Measurements from ENCODE around the gene AGTRAP. TPM values are rescaled to one million over a fixed set of nuclear protein-coding genes. Genes with fewer than 3 reads are reported as not detected.

Gene AGTRAP
- total and polyA plus RNA-seq, 2 of the 4 experiments (the other 2 are of a cell fraction), result 21.5 to 57.7 TPM

DNA sequence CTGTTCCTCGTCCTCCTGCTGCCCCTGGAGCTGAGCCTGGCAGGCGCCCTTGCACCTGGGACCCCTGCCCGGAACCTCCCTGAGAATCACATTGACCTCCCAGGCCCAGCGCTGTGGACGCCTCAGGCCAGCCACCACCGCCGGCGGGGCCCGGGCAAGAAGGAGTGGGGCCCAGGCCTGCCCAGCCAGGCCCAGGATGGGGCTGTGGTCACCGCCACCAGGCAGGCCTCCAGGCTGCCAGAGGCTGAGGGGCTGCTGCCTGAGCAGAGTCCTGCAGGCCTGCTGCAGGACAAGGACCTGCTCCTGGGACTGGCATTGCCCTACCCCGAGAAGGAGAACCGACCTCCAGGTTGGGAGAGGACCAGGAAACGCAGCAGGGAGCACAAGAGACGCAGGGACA is 29.6 kb upstream of the AGTRAP start:
- H3K56ac ChIP-seq (ENCODE audit: extremely low read depth, insufficient read depth, low read length), result no peak overlapping the region
- peaks cover 43% of the 10 kb centered on the region for H3K27me3 ChIP-seq (ENCODE audit: control insufficient read depth, insufficient read depth, low read length)
- no peak overlapping the region for H3K4me2 ChIP-seq (ENCODE audit: low read depth, low read length)
- H2AK5ac ChIP-seq (ENCODE audit: low read depth, low read length), result no peak overlapping the region
- H3K4me3 ChIP-seq (ENCODE audit: insufficient read depth, low read depth, low read length), result no peak overlapping the region
- TF ChIP-seq CEBPB (IDR thresholded peaks at IDR 0.05; ENCODE audit: low read depth, low read length) (no peak), RCOR1 (IDR thresholded peaks at IDR 0.05; ENCODE audit: insufficient replicate concordance, low read length) (no peak), SMC3 (IDR thresholded peaks at IDR 0.05; ENCODE audit: low read depth, low read length) (no peak), MAFK (IDR thresholded peaks at IDR 0.05; ENCODE audit: low read depth, low read length) (no peak), MAZ (IDR thresholded peaks at IDR 0.05; ENCODE audit: borderline replicate concordance, low read depth, low read length) (no peak), NFE2L2 (IDR thresholded peaks at IDR 0.05; ENCODE audit: low read depth, low read length) (no peak)
- TF ChIP-seq, protein P1, sequence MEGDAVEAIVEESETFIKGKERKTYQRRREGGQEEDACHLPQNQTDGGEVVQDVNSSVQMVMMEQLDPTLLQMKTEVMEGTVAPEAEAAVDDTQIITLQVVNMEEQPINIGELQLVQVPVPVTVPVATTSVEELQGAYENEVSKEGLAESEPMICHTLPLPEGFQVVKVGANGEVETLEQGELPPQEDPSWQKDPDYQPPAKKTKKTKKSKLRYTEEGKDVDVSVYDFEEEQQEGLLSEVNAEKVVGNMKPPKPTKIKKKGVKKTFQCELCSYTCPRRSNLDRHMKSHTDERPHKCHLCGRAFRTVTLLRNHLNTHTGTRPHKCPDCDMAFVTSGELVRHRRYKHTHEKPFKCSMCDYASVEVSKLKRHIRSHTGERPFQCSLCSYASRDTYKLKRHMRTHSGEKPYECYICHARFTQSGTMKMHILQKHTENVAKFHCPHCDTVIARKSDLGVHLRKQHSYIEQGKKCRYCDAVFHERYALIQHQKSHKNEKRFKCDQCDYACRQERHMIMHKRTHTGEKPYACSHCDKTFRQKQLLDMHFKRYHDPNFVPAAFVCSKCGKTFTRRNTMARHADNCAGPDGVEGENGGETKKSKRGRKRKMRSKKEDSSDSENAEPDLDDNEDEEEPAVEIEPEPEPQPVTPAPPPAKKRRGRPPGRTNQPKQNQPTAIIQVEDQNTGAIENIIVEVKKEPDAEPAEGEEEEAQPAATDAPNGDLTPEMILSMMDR (conservative IDR thresholded peaks at IDR 0.05; ENCODE audit: low read depth, low read length), result no peak
- ChIA-PET POLR2A (ENCODE audit: unreplicated experiment) (no interaction called here), CTCF (no interaction called here)
- H3K18ac ChIP-seq (ENCODE audit: low read depth, low read length), result no peak overlapping the region
- BruUV-seq (replicated peaks), result no TSS peak
- H4K5ac ChIP-seq (ENCODE audit: low read depth, low read length), result no peak overlapping the region
- H4K20me1 ChIP-seq (ENCODE audit: insufficient read depth, low read length), result no peaks in the 10 kb centered on the region
- H4K8ac ChIP-seq (ENCODE audit: low read depth in 2 of 2, low read length in 2 of 2), result no peak overlapping the region
- H3K9me1 ChIP-seq (ENCODE audit: insufficient read depth, low read length), result peaks cover 4% of the 10 kb centered on the region
- no peaks in the 10 kb centered on the region for H3K79me1 ChIP-seq (ENCODE audit: low read depth in 1 of 2, low read length in 2 of 2)
- H3K4ac ChIP-seq (ENCODE audit: low read depth, low read length), result no peak overlapping the region
- H2AFZ ChIP-seq (replicated peaks; ENCODE audit: low read length, poor library complexity), result no peak overlapping the region
- intact Hi-C loops (cut with micrococcal nuclease), result no loop called here
- no peak overlapping the region for H3K27ac ChIP-seq (ENCODE audit: insufficient read depth, low read length)
- no peak overlapping the region for H3K14ac ChIP-seq (replicated peaks; ENCODE audit: low read depth, low read length)
- H2BK120ac ChIP-seq (ENCODE audit: low read depth, low read length), result no peak overlapping the region
- H2BK20ac ChIP-seq (ENCODE audit: low read depth, low read length), result no peak overlapping the region
- dilution Hi-C loops (cut with HindIII; ENCODE audit: low sequenced_read_pairs, unreplicated experiment), result no loop called here
- no peak overlapping the region for H3K9ac ChIP-seq (ENCODE audit: low read depth, low read length)
- no peaks in the 10 kb centered on the region for H3K36me3 ChIP-seq (ENCODE audit: control insufficient read depth, insufficient read depth, low read length)
- H2BK15ac ChIP-seq (ENCODE audit: low read depth, low read length), result no peak overlapping the region
- H2BK5ac ChIP-seq (ENCODE audit: low read depth, low read length, poor library complexity, severe bottlenecking), result no peak overlapping the region
- H2AK9ac ChIP-seq (replicated peaks; ENCODE audit: low read depth, low read length, poor library complexity), result no peak overlapping the region
- in situ Hi-C loops (cut with MboI; ENCODE audit: low sequenced_read_pairs), result no loop called here
- 77% methylated on average over 6 of the region's 14 CpGs; no CpG with 5 or more reads in 1 of the 2 experiments for WGBS, 2 experiments (ENCODE audit: extremely low coverage in 2 of 2, insufficient read length in 1 of 2)
- ATAC-seq (ENCODE audit: low read depth) (no peak), DNase-seq (no peak)
- no peaks in the 10 kb centered on the region; the same call in 1 of the 2 replicates for H3K4me1 ChIP-seq (ENCODE audit: control insufficient read depth, insufficient read depth, low read length)
- no peak overlapping the region for H4K91ac ChIP-seq (ENCODE audit: insufficient read depth, low read depth, low read length)
- H3K23ac ChIP-seq (ENCODE audit: low read depth, low read length), result no peak overlapping the region
- H3K9me3 ChIP-seq (ENCODE audit: control insufficient read depth, insufficient read depth, low read length), result no peaks in the 10 kb centered on the region

Data from IMR-90 (cell line).